GM12878 (cell line): Measurements from ENCODE around the gene HSF2BP. TPM values are rescaled to one million over a fixed set of nuclear protein-coding genes. Genes with fewer than 3 reads are reported as not detected.

Experiments
- ATAC-seq: fragments of 200-7000 bp; cut with Tn5 transposase; 3 replicates; pipeline ENCODE4 v1.9.1; 2020; ENCODE audit warnings: mild to moderate bottlenecking, moderate library complexity
- BruUV-seq: library from RNA; stranded (reverse); fragments of 400-500 nt; replicated peaks from 2 replicates; lab custom pipeline; 2021; lab: Mats Ljungman, UMichigan
- CTCF ChIA-PET: fragments of 300-600 bp; sonication (Branson Sonifier 250); formaldehyde crosslinking; extraction: SDS; loops from one replicate; lab custom pipeline; 2021; ENCODE audit warnings: inconsistent platforms; lab: Yijun Ruan, JAX
- POLR2A ChIA-PET: fragments of 350-600 bp; formaldehyde crosslinking; extraction: SDS; loops from one replicate; lab custom pipeline; 2021; ENCODE audit warnings: inconsistent platforms; lab: Charles Lee
- RAD21 ChIA-PET: fragments of 300-600 bp; sonication (Branson Sonifier 250); formaldehyde crosslinking; loops from one replicate; lab custom pipeline; 2023; ENCODE audit warnings: antibody characterized with exemption; ENCODE audit not compliant: unreplicated experiment; lab: Charles Lee
- SMC1A ChIA-PET: fragments of 300-600 bp; sonication (Branson Sonifier 250); formaldehyde crosslinking; loops from one replicate; lab custom pipeline; 2023; ENCODE audit not compliant: unreplicated experiment, uncharacterized antibody; lab: Charles Lee
- DNase-seq: peaks from one replicate; pipeline ENCODE4 v3.0.0-alpha.2; 2011; ENCODE audit warnings: low read depth, low spot score
- FAIRE-seq: peaks from 3 replicates; lab custom pipeline; 2011; peaks lifted over from hg19 to GRCh38; lab: Jason Lieb, UNC
- H2AFZ ChIP-seq: 2 replicates; pipeline ENCODE4 v1.6.0; 2011; ENCODE audit warnings: low read depth, low read length, control low read depth; ENCODE audit not compliant: control insufficient read depth
- H3K27ac ChIP-seq: 2 replicates; pipeline ENCODE4 v1.5.1; 2011; ENCODE audit warnings: control low read depth; ENCODE audit not compliant: control insufficient read depth, insufficient read depth
- H3K27me3 ChIP-seq, 2 experiments: replicated peaks in 1 of 2; 2 replicates each; pipeline versions ENCODE4 v1.6.0 to v1.6.1; 2011; ENCODE audit warnings: low read length in 1 of 2; ENCODE audit not compliant: control insufficient read depth in 2 of 2, insufficient read depth in 2 of 2
- H3K36me3 ChIP-seq, 2 experiments: 2 replicates each; pipeline ENCODE4 v1.5.1; 2011; ENCODE audit warnings: low read length in 1 of 2; ENCODE audit not compliant: control insufficient read depth in 2 of 2, insufficient read depth in 2 of 2
- H3K4me1 ChIP-seq: 2 replicates; pipeline ENCODE4 v1.6.1; 2011; ENCODE audit warnings: mild to moderate bottlenecking, low read length, moderate library complexity, mixed read lengths; ENCODE audit not compliant: control insufficient read depth, insufficient read depth
- H3K4me2 ChIP-seq: 2 replicates; pipeline ENCODE4 v1.6.0; 2011; ENCODE audit warnings: control low read depth; ENCODE audit not compliant: control insufficient read depth, insufficient read depth
- H3K4me3 ChIP-seq: fragments of 200-600 bp; sonication (generic); 2 replicates; pipeline ENCODE4 v1.5.1; 2016
- H3K79me2 ChIP-seq: 2 replicates; pipeline ENCODE4 v1.6.0; 2011; ENCODE audit warnings: low read length; ENCODE audit not compliant: control insufficient read depth, insufficient read depth
- H3K9ac ChIP-seq: 2 replicates; pipeline ENCODE4 v1.8.0; 2011; ENCODE audit warnings: low read length, control low read depth, mixed read lengths; ENCODE audit not compliant: control insufficient read depth, insufficient read depth
- H3K9me3 ChIP-seq: replicated peaks from 3 replicates; pipeline ENCODE4 v1.5.1; 2011; ENCODE audit warnings: mild to moderate bottlenecking, low read length; ENCODE audit not compliant: control insufficient read depth, insufficient read depth
- H4K20me1 ChIP-seq: 2 replicates; pipeline ENCODE4 v1.6.0; 2011; ENCODE audit not compliant: control insufficient read depth, insufficient read depth
- BACH1 ChIP-seq: fragments of 450-650 bp; IDR thresholded peaks from 2 replicates; pipeline ENCODE4 v1.6.1; 2017; ENCODE audit warnings: mild to moderate bottlenecking, borderline replicate concordance
- BHLHE40 ChIP-seq, 2 experiments: fragments of 450-650 bp in 1 of 2; IDR thresholded peaks; 2 replicates each; pipeline ENCODE4 v1.6.1; 2011 to 2017; ENCODE audit warnings: low read depth in 2 of 2, borderline replicate concordance in 1 of 2, improper control_type of control experiment in 1 of 2, low read length in 1 of 2, mild to moderate bottlenecking in 1 of 2
- CREM ChIP-seq: IDR thresholded peaks from 2 replicates; pipeline ENCODE4 v1.6.1; 2014; ENCODE audit warnings: antibody characterized with exemption, low read depth
- EED ChIP-seq: sonication (generic); IDR thresholded peaks from 2 replicates; pipeline ENCODE4 v1.6.1; 2016; ENCODE audit warnings: antibody characterized with exemption, low read depth
- GATAD2B ChIP-seq: fragments of 450-650 bp; conservative IDR thresholded peaks from 2 replicates; pipeline ENCODE4 v1.6.1; 2017; ENCODE audit warnings: low read depth, mild to moderate bottlenecking, moderate library complexity
- HDAC2 ChIP-seq: fragments of 200-600 bp; sonication (generic); IDR thresholded peaks from 2 replicates; pipeline ENCODE4 v1.6.1; 2017
- JUND ChIP-seq: IDR thresholded peaks from 2 replicates; pipeline ENCODE4 v1.6.1; 2012; ENCODE audit warnings: low read depth, mild to moderate bottlenecking, low read length, improper control_type of control experiment, moderate library complexity
- MXI1 ChIP-seq: fragments of 150-350 bp; IDR thresholded peaks from 2 replicates; pipeline ENCODE4 v1.6.1; 2011; ENCODE audit warnings: low read depth, mild to moderate bottlenecking, inconsistent platforms, low read length, improper control_type of control experiment
- MYC ChIP-seq: IDR thresholded peaks from 2 replicates; pipeline ENCODE4 v1.6.1; 2011; ENCODE audit warnings: mild to moderate bottlenecking, low read length, moderate library complexity, inconsistent platforms; ENCODE audit not compliant: insufficient read depth, insufficient replicate concordance, insufficient read length, severe bottlenecking
- NFYB ChIP-seq: IDR thresholded peaks from 2 replicates; pipeline ENCODE4 v1.6.1; 2011; ENCODE audit warnings: low read depth, mild to moderate bottlenecking, low read length, improper control_type of control experiment, moderate library complexity; ENCODE audit not compliant: insufficient read depth
- PAX8 ChIP-seq: fragments of 450-650 bp; IDR thresholded peaks from 2 replicates; pipeline ENCODE4 v1.6.1; 2017; ENCODE audit warnings: mild to moderate bottlenecking, moderate library complexity
- RBBP5 ChIP-seq: fragments of 200-600 bp; sonication (generic); conservative IDR thresholded peaks from 2 replicates; pipeline ENCODE4 v1.6.1; 2016
- RCOR1 ChIP-seq: conservative IDR thresholded peaks from 2 replicates; pipeline ENCODE4 v1.6.1; 2012; ENCODE audit warnings: low read depth, low read length, improper control_type of control experiment
- TCF3 ChIP-seq: IDR thresholded peaks from 2 replicates; pipeline ENCODE4 v1.6.1; 2012; ENCODE audit warnings: low read depth, mild to moderate bottlenecking, low read length, borderline replicate concordance; ENCODE audit not compliant: insufficient read depth
- TCF7 ChIP-seq: IDR thresholded peaks from 2 replicates; pipeline ENCODE4 v1.6.1; 2014; ENCODE audit warnings: antibody characterized with exemption, borderline replicate concordance
- YY1 ChIP-seq: IDR thresholded peaks from 2 replicates; pipeline ENCODE4 v1.6.1; 2011; ENCODE audit warnings: low read depth, mild to moderate bottlenecking, low read length
- ZBTB40 ChIP-seq: fragments of 450-650 bp; IDR thresholded peaks from 2 replicates; pipeline ENCODE4 v1.6.1; 2016; ENCODE audit warnings: mild to moderate bottlenecking, moderate library complexity, borderline replicate concordance
- ZNF207 ChIP-seq: fragments of 450-650 bp; IDR thresholded peaks from 2 replicates; pipeline ENCODE4 v1.6.1; 2014; ENCODE audit warnings: antibody characterized with exemption, mild to moderate bottlenecking, borderline replicate concordance
- WGBS: methylation state at CpG from one replicate; pipeline ENCODE4 v1.1.6; 2016; ENCODE audit warnings: low lambda C conversion rate; ENCODE audit not compliant: insufficient replicate concordance, insufficient coverage; ENCODE audit errors: missing lambda C conversion rate; 5-methylcytosine and 5-hydroxymethylcytosine counted together
- in situ Hi-C: fragments of 300-500 bp; cut with MboI; formaldehyde crosslinking; loops from 9 replicates; pipeline ENCODE4 v1.14.3; 2018; ENCODE audit warnings: mixed read lengths
- intact Hi-C: fragments of 100-400 bp; cut with micrococcal nuclease; formaldehyde crosslinking; loops from one replicate; pipeline ENCODE4 v1.14.2; 2022; ENCODE audit not compliant: unreplicated experiment
- polyA plus RNA-seq, 11 experiments: library from polyadenylated mRNA; depleted of rRNA in 4 of 11; unstranded in 6 of 11; stranded (reverse) in 5 of 11; fragments of >200 nt; fragmentation: Nextera tagmentation in 4 of 11; fragmentation: Illumina TruSeq in 1 of 11; extraction: Ambion mirVana in 4 of 11; extraction: Trizol in 1 of 11; gene quantifications; 1 replicate in 1 of 11; 2 replicates in 10 of 11; pipeline versions ENCODE4 v1.2.1 to v1.2.3, GENCODE V29; 2011 to 2016; ENCODE audit warnings: inconsistent platforms in 2 of 11, missing spikeins in 2 of 11, low read depth in 1 of 11
- total RNA-seq, 4 experiments: library from RNA; depleted of rRNA in 3 of 4; stranded (reverse); fragments of >200 nt in 3 of 4; fragmentation: Illumina TruSeq in 1 of 4; extraction: Trizol in 1 of 4; gene quantifications; 2 replicates each; pipeline versions ENCODE4 v1.2.1 to v1.2.3, GENCODE V29; 2013 to 2021
- TF ChIP-seq, protein P1 (sequence below): IDR thresholded peaks from 2 replicates; pipeline ENCODE4 v1.6.1; 2011; ENCODE audit warnings: low read depth, low read length, improper control_type of control experiment, borderline replicate concordance

The HSF2BP gene
- total and polyA plus RNA-seq, 10 of the 15 experiments (the other 5 are each of a cell fraction or from before 2014, with no cell fraction given), result 0.07 to 0.81 (median 0.35) TPM

GRCh38 chr21:43667191-43667904 lies 8.1 kb upstream of the HSF2BP start (continued):
- TF ChIP-seq JUND (no peak), MYC (no peak), ZNF207 (no peak), BHLHE40 (IDR thresholded peaks at IDR 0.05; ENCODE audit: borderline replicate concordance in 1 of 2, low read depth in 2 of 2, low read length in 1 of 2) (peak; percentile 84), EED (no peak), HDAC2 (no peak), RBBP5 (no peak)
- TF ChIP-seq, all 136 proteins: peak for 10

DNA sequence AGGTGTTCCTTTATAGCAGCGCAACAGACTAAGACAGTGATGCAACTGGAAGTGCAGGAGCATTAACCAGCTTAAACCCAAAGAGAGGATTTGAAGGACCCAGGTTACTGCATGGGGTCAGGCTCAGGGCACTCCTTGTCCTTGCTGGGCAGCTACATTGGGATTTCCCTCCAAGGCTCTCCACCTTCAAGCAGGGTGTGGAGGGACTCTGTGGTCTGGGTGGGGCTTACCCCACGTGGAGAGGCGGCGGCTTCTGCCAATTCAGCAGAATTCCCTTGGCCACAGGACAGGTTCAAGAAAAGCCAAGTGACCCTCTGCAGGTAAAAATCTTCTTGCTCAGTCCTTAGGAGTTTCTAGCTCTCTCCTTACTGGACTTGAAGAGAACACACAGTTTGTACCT lies 6.6 kb upstream of the HSF2BP start:
- peaks cover 1% of the 10 kb centered on the region; the same call in 1 of the 3 replicates for H3K9me3 ChIP-seq
- DNase-seq (no peak), FAIRE-seq (no peak), ATAC-seq (no peak)
- H3K27ac ChIP-seq, result no peak overlapping the region
- no peak overlapping the region for H3K4me3 ChIP-seq
- no peaks in the 10 kb centered on the region for H3K27me3 ChIP-seq
- peaks cover 61% of the 10 kb centered on the region for H3K79me2 ChIP-seq
- no peak overlapping the region for H3K9ac ChIP-seq
- peaks cover 5 to 23% of the 10 kb centered on the region in 2 experiments; a peak in 3 of 4 replicates for H3K36me3 ChIP-seq
- H3K4me1 ChIP-seq, result peaks cover 28% of the 10 kb centered on the region
- H4K20me1 ChIP-seq, result no peaks in the 10 kb centered on the region; the same call in 1 of the 2 replicates
- H3K4me2 ChIP-seq, result 0 out of 2 replicates have a peak overlapping the region, but pooled peaks have one; percentile 8
- ChIA-PET CTCF (no interaction called here), RAD21 (no interaction called here), POLR2A (interaction anchor here (0.6 kb wide), 1 partner anchor 41 kb away, joined by 3 read pairs; no protein-coding TSS in a partner anchor), SMC1A (interaction anchor here (1.5 kb wide), 1 partner anchor 9 kb away, joined by 5 read pairs; no protein-coding TSS in a partner anchor)
- WGBS, result 96% methylated on average over 4 of the region's 4 CpGs
- intact Hi-C loops (loop anchor here (5.0 kb wide), 2 partner anchors 51 to 256 kb away; partner anchors contain the start of gene PDXK), in situ Hi-C loops (no loop called here)
- BruUV-seq, result no TSS peak
- H2AFZ ChIP-seq, result no peak overlapping the region
- TF ChIP-seq YY1 (no peak), GATAD2B (no peak), NFYB (no peak), TCF3 (no peak), ZBTB40 (no peak), PAX8 (no peak), CREM (no peak), RCOR1 (no peak), TCF7 (no peak), MXI1 (no peak), BACH1 (no peak)
- TF ChIP-seq, protein P1, sequence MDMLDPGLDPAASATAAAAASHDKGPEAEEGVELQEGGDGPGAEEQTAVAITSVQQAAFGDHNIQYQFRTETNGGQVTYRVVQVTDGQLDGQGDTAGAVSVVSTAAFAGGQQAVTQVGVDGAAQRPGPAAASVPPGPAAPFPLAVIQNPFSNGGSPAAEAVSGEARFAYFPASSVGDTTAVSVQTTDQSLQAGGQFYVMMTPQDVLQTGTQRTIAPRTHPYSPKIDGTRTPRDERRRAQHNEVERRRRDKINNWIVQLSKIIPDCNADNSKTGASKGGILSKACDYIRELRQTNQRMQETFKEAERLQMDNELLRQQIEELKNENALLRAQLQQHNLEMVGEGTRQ, result no peak
